RWPE1 (cell line): ENCODE measurements around the gene BRD3OS.

ENCODE experiments used
- CTCF ChIA-PET: fragments of 350-600 bp; sonication (Branson Sonifier 250); formaldehyde crosslinking; extraction: SDS; loops from one replicate; lab custom pipeline; 2021; lab: Yijun Ruan, JAX
- POLR2A ChIA-PET: fragments of 400-600 bp; formaldehyde crosslinking; extraction: SDS; loops from one replicate; lab custom pipeline; 2020; ENCODE audit warnings: antibody characterized with exemption; ENCODE audit not compliant: low non-redundant PET; lab: Yijun Ruan, JAX
- DNase-seq: peaks from one replicate; pipeline ENCODE4 v3.0.0; 2012; ENCODE audit warnings: low spot score
- H3K27ac ChIP-seq: fragments of 450-650 bp; 2 replicates; pipeline ENCODE4 v1.5.1; 2017
- TF ChIP-seq, protein P1 (sequence below): fragments of 450-650 bp; conservative IDR thresholded peaks from 2 replicates; pipeline ENCODE4 v1.5.1; 2017; ENCODE audit warnings: low read depth, mild to moderate bottlenecking

The BRD3OS gene

DNA sequence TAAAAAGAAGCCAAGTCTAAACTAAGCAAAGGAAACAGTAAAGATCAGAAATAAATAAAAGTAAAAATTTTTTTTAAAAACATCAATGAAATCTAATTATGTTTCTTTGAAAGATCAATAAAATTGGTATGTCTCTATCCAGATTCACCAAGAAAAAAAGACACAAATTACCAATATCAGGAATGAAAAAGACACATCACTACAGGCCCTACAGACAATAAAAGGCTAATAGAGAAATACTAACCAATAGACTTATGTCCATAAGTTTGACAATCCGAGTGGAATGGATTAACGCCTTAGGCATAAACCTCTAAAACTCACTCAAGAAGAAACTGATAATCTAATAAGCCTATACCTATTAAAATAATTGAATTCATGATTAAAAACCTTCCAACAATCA lies 12.4 kb downstream of the BRD3OS start:
- DNase-seq, result no peak
- H3K27ac ChIP-seq, result no peak overlapping the region
- ChIA-PET CTCF (interaction anchor here (0.7 kb wide), 1 partner anchor 12 kb away, joined by 3 read pairs; the partner anchor contains the start of gene BRD3OS), POLR2A (no interaction called here)
- TF ChIP-seq, protein P1, sequence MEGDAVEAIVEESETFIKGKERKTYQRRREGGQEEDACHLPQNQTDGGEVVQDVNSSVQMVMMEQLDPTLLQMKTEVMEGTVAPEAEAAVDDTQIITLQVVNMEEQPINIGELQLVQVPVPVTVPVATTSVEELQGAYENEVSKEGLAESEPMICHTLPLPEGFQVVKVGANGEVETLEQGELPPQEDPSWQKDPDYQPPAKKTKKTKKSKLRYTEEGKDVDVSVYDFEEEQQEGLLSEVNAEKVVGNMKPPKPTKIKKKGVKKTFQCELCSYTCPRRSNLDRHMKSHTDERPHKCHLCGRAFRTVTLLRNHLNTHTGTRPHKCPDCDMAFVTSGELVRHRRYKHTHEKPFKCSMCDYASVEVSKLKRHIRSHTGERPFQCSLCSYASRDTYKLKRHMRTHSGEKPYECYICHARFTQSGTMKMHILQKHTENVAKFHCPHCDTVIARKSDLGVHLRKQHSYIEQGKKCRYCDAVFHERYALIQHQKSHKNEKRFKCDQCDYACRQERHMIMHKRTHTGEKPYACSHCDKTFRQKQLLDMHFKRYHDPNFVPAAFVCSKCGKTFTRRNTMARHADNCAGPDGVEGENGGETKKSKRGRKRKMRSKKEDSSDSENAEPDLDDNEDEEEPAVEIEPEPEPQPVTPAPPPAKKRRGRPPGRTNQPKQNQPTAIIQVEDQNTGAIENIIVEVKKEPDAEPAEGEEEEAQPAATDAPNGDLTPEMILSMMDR, result no peak

DNA sequence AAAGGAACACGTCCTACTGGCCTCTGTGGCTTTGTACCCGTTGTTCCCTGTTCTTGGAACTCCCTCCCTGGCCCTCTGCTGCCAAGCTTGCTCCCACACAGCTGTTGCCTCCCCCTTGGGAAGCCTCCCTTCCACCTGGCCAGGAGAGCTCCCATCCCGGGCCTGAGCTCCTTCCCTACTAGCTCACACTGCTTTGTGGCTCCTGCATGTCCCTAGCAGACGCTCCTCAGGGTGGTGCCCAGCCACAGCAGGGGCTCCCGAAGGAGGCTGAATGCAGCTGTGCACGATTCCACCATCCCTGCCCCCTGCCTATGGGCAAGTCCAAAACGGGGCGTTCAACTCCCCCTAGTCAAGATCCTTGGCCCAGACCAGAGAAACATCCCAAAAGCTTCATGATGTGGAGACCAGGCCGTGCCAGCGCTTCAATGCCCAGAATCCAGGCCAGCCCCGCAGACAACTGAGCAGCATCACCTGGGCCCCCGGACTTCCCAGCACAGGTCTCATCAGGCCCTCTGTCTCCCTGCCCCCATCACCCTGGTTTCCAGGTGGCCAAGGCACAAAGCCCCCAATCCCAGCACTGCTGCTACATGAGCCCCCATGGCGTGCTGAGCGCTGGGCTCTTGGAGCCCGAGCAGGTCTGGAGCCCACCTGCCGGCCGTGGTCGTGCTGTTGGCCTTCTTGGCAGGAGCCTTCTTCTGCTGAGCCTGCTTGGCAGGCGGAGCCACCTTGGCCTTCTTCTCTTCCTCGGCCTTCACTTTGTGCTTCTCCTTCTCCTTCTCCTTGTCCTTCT lies 14.3 kb downstream of the BRD3OS start:
- DNase-seq, result no peak
- peak overlapping the region; percentile 13 for H3K27ac ChIP-seq
- TF ChIP-seq, protein P1, result no peak
- CTCF ChIA-PET, result interaction anchor here (0.6 kb wide), 1 partner anchor 409 kb away, joined by 3 read pairs; no protein-coding TSS in a partner anchor
- POLR2A ChIA-PET, result no interaction called here

DNA sequence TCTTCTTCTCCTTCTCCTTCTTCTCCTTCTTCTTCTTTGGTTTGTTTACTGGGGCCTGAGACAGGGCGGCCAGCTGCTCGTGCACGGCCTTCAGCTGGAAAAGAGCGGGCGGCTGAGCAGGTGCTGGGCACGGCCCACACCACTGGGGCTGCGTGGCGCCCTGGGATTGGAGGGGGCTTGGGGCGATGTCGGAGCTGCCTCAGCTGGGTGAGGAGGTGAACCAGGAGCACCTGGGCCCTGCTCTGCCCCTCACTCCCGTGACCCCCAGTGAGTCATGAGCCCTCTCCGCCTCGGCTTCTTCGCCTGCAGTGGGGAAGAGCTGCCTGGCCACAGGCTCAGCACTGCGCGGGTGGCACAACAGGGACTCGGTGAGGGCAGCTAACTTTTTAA lies 14.9 kb downstream of the BRD3OS start:
- DNase-seq, result no peak
- TF ChIP-seq, protein P1, result no peak
- peak overlapping the region; percentile 13; the same call in 1 of the 2 replicates for H3K27ac ChIP-seq
- POLR2A ChIA-PET, result no interaction called here
- CTCF ChIA-PET, result interaction anchor here (0.6 to 0.7 kb wide), 2 partner anchors 69 to 408 kb away, joined by 3 read pairs; no protein-coding TSS in a partner anchor

DNA sequence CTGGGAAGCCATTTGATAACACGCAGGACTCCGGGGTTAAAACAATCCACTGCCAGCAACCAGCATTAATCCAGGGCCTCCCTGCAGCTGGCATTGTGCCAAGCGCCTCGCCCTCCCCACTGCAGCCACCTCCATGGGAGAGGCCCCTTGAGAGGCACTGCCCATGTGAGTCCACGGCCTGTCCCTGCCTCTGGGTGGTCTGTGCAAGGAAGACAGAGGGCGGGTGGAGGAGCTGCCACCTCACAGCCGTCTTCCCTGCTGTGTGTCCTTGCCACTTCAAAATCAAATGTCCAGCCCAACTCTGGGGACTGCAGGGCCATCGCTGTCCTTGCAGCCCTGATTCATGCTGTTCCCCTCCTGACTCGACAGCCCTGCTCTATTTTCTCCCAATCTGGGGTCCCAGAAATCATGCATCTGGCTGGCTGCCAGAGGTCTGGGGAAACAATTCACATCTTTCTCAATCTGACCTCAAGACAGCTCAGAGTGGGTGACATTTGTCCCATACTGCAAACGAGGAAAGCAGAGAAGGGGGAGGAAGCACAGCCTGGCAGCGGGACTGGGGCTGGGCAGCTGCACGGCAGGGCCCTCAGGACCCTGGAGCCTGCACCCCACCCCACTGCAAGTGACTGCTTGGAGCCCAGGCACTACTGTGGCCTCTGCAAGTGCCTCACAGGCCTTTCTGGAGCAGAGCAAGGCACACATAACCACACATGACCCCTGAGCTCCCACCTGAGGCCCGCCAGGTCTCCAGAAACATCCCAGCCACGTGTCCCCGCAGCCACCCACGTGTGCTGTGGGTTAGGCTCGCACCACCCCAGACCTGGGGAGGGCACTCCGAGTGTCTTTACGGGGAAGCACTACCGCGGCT lies 15.7 kb downstream of the BRD3OS start:
- H3K27ac ChIP-seq, result peak overlapping the region; percentile 34
- ChIA-PET CTCF (interaction anchor here (0.6 to 0.7 kb wide), 2 partner anchors 14 to 68 kb away, joined by 3 read pairs; no protein-coding TSS in a partner anchor), POLR2A (no interaction called here)
- no peak for DNase-seq
- TF ChIP-seq, protein P1, result no peak

DNA sequence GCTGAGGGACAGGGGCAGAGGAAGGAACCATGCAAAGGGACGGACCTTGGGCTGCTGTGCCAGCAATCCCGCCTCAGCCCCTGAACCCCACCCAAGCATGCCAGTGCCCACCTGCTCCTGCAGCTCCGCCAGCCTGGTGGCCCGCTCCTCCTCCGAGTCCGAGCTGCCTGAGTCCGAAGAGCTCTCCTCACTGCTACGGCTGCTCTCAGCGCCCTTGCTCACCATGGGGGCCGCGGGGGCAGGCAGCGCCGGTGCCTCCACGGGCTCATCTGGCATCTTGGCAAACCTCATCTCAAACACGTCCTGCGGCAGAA lies 16.3 kb downstream of the BRD3OS start:
- H3K27ac ChIP-seq, result peak overlapping the region; percentile 34
- POLR2A ChIA-PET, result interaction anchor here (0.6 kb wide), 1 partner anchor 33 kb away, joined by 7 read pairs; no protein-coding TSS in a partner anchor
- TF ChIP-seq, protein P1, result no peak
- CTCF ChIA-PET, result interaction anchor here (0.6 kb wide), 2 partner anchors 15 to 22 kb away, joined by 3 read pairs; no protein-coding TSS in a partner anchor
- DNase-seq, result no peak

DNA sequence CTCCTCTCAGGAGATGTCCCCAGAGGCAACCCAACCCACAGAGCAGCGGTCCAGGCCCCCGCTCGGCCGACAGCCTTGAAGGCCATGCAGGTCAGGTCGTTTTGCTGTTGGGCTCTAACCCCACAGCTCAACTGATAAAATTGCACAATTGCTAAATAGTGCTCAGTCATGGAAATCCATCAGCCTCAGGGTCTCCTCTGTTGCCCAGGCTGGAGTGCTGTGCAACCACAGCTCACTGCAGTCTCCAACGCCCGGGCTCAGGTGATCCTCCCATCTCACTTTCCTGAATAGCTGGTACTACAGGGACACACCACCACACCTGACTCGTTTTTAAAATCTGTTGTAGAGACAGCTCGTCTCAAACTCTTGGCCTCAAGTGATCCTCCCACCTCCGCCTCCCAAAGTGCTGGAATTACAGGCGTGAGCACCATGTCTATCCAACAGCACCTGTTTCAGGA lies 18.3 kb downstream of the BRD3OS start:
- peak overlapping the region; percentile 14 for H3K27ac ChIP-seq
- TF ChIP-seq, protein P1, result no peak
- POLR2A ChIA-PET, result no interaction called here
- CTCF ChIA-PET, result no interaction called here
- no peak for DNase-seq
